K562 (cell line): ENCODE measurements around the gene CDC42EP3. TPM values are rescaled to one million over a fixed set of nuclear protein-coding genes. Genes with fewer than 3 reads are reported as not detected.

ENCODE experiments used
- BRF2 ChIP-seq: IDR thresholded peaks from 3 replicates; pipeline ENCODE4 v1.6.1; 2011; ENCODE audit warnings: borderline replicate concordance, mild to moderate bottlenecking; ENCODE audit not compliant: insufficient read length, insufficient read depth
- CBX5 ChIP-seq: IDR thresholded peaks from 2 replicates; pipeline ENCODE4 v1.6.1; 2014; ENCODE audit warnings: low read depth, borderline replicate concordance
- CHAMP1 ChIP-seq: fragments of 450-650 bp; IDR thresholded peaks from 2 replicates; pipeline ENCODE4 v1.6.1; 2016; ENCODE audit warnings: mild to moderate bottlenecking
- CTCF ChIP-seq, 3 experiments: IDR thresholded peaks in 2 of 3; conservative IDR thresholded peaks in 1 of 3; 2 replicates each; pipeline ENCODE4 v1.5.1; 2011 to 2012; ENCODE audit warnings: low read length in 3 of 3, mild to moderate bottlenecking in 3 of 3, control low read depth in 2 of 3, improper control_type of control experiment in 1 of 3, inconsistent platforms in 1 of 3, low read depth in 1 of 3, mixed read lengths in 1 of 3, moderate library complexity in 1 of 3; ENCODE audit not compliant: insufficient read depth in 2 of 3
- DNMT1 ChIP-seq: fragments of 450-650 bp; IDR thresholded peaks from 2 replicates; pipeline ENCODE4 v1.6.1; 2016; ENCODE audit warnings: antibody characterized with exemption, mild to moderate bottlenecking
- EP400 ChIP-seq: fragments of 450-650 bp; IDR thresholded peaks from 2 replicates; pipeline ENCODE4 v1.6.1; 2017; ENCODE audit warnings: antibody characterized with exemption, mild to moderate bottlenecking, moderate library complexity
- ESRRA ChIP-seq: fragments of 450-650 bp; IDR thresholded peaks from 2 replicates; pipeline ENCODE4 v1.6.1; 2014; ENCODE audit warnings: low read depth, mild to moderate bottlenecking, moderate library complexity, borderline replicate concordance
- FOXM1 ChIP-seq, 2 experiments: fragments of 450-650 bp in 1 of 2; sonication (generic) in 1 of 2; formaldehyde crosslinking in 1 of 2; IDR thresholded peaks; 2 replicates each; pipeline versions ENCODE4 v1.6.1 to v1.9.0; 2017 to 2022; ENCODE audit warnings: low read depth in 2 of 2, mild to moderate bottlenecking in 2 of 2, missing genetic modification reagents in 1 of 2, moderate library complexity in 1 of 2
- HDAC2 ChIP-seq: fragments of 450-650 bp; IDR thresholded peaks from 2 replicates; pipeline ENCODE4 v1.6.1; 2016; ENCODE audit warnings: mild to moderate bottlenecking
- KDM2B ChIP-seq: fragments of 250-450 bp; sonication (Bioruptor Pico); IDR thresholded peaks from 2 replicates; pipeline ENCODE4 v1.8.0; 2021; ENCODE audit warnings: mild to moderate bottlenecking, moderate library complexity
- KHSRP ChIP-seq: fragments of 450-650 bp; IDR thresholded peaks from 2 replicates; pipeline ENCODE4 v1.6.1; 2017
- LEF1 ChIP-seq: fragments of 450-650 bp; IDR thresholded peaks from 2 replicates; pipeline ENCODE4 v1.6.1; 2016; ENCODE audit warnings: mild to moderate bottlenecking
- MCM5 ChIP-seq: fragments of 450-650 bp; IDR thresholded peaks from 2 replicates; pipeline ENCODE4 v1.6.1; 2016; ENCODE audit warnings: low read depth
- NCOR1 ChIP-seq: fragments of 450-650 bp; IDR thresholded peaks from 2 replicates; pipeline ENCODE4 v1.6.1; 2016; ENCODE audit warnings: mild to moderate bottlenecking, moderate library complexity
- NFE2 ChIP-seq: IDR thresholded peaks from 2 replicates; pipeline ENCODE4 v1.6.1; 2014; ENCODE audit warnings: antibody characterized with exemption, low read depth
- SIX5 ChIP-seq, 2 experiments: IDR thresholded peaks; 2 replicates each; pipeline ENCODE4 v1.6.1; 2011; ENCODE audit warnings: low read length in 2 of 2, borderline replicate concordance in 1 of 2, low read depth in 1 of 2, mild to moderate bottlenecking in 1 of 2, moderate library complexity in 1 of 2; ENCODE audit not compliant: insufficient read depth in 1 of 2
- SREBF1 ChIP-seq: fragments of 150-350 bp; IDR thresholded peaks from 2 replicates; pipeline ENCODE4 v1.6.1; 2014; ENCODE audit warnings: antibody characterized with exemption, low read depth, low read length, borderline replicate concordance
- ZBTB34 ChIP-seq: fragments of 250-450 bp; sonication (Bioruptor Pico); IDR thresholded peaks from 2 replicates; pipeline ENCODE4 v1.8.0; 2021; ENCODE audit warnings: mild to moderate bottlenecking, moderate library complexity
- ZBTB5 ChIP-seq: fragments of 450-650 bp; IDR thresholded peaks from 2 replicates; pipeline ENCODE4 v1.6.1; 2017; ENCODE audit warnings: antibody characterized with exemption
- ZNF124 ChIP-seq: sonication (generic); formaldehyde crosslinking; IDR thresholded peaks from 2 replicates; pipeline ENCODE4 v1.8.1; 2022; ENCODE audit warnings: missing genetic modification reagents
- polyA plus RNA-seq, 8 experiments: library from polyadenylated mRNA; depleted of rRNA in 4 of 8; stranded (reverse) in 5 of 8; unstranded in 3 of 8; fragments of >200 nt; fragmentation: Nextera tagmentation in 2 of 8; fragmentation: Illumina TruSeq in 1 of 8; extraction: Ambion mirVana in 2 of 8; extraction: Trizol in 1 of 8; gene quantifications; 2 replicates each; pipeline versions ENCODE4 v1.2.1 to v1.2.3, GENCODE V29; 2011 to 2014; ENCODE audit warnings: inconsistent platforms in 1 of 8, missing spikeins in 1 of 8
- total RNA-seq, 7 experiments: library from RNA; depleted of rRNA in 6 of 7; stranded (reverse); fragments of >200 nt in 6 of 7; fragmentation: Illumina TruSeq in 2 of 7; extraction: Trizol in 2 of 7; gene quantifications; 2 replicates each; pipeline versions ENCODE4 v1.2.1 to v1.2.3, GENCODE V29; 2011 to 2021; ENCODE audit warnings: low replicate concordance in 1 of 7

Gene CDC42EP3
- total and polyA plus RNA-seq, 9 of the 15 experiments (the other 6 are each of a cell fraction or from before 2014, with no cell fraction given), result 0.72 to 6.4 (median 2.0) TPM

GRCh38 chr2:37718515-37719161 is 47.2 kb upstream of the CDC42EP3 start (continued):
- TF ChIP-seq LEF1, result peak; percentile 79; the same call in 1 of the 2 replicates
- TF ChIP-seq KDM2B, result no peak
- peak; percentile 46; the same call in 1 of the 2 replicates for TF ChIP-seq FOXM1 (IDR thresholded peaks at IDR 0.05; ENCODE audit: low read depth)
- TF ChIP-seq FOXM1 (CRISPR knock-in tag; IDR thresholded peaks at IDR 0.05; ENCODE audit: low read depth), result no peak
- TF ChIP-seq MCM5, result no peak
- no peak for TF ChIP-seq SIX5 (IDR thresholded peaks at IDR 0.05; ENCODE audit: borderline replicate concordance in 1 of 2, insufficient read depth in 1 of 2, low read depth in 1 of 2, low read length in 2 of 2)
- TF ChIP-seq BRF2, result no peak
- 0 out of 2 replicates have a peak, but pooled peaks have one; percentile 49 for TF ChIP-seq CHAMP1
- TF ChIP-seq HDAC2, result peak; percentile 34; the same call in 1 of the 2 replicates
- TF ChIP-seq ESRRA, result peak; percentile 66; the same call in 1 of the 2 replicates
- no peak for TF ChIP-seq CTCF (IDR thresholded peaks at IDR 0.05 in 2 of 3, conservative IDR thresholded peaks at IDR 0.05 in 1 of 3; ENCODE audit: insufficient read depth in 2 of 3, low read depth in 1 of 3, low read length in 3 of 3)
- TF ChIP-seq ZBTB5, result no peak
- TF ChIP-seq SREBF1, result no peak
- no peak for TF ChIP-seq KHSRP
- TF ChIP-seq DNMT1, result no peak
- TF ChIP-seq ZNF124 (CRISPR knock-in tag), result no peak
- TF ChIP-seq NFE2, result peak; percentile 48
- TF ChIP-seq NCOR1, result peak; percentile 72
- TF ChIP-seq EP400, result peak; percentile 26; the same call in 1 of the 2 replicates
- TF ChIP-seq ZBTB34 (CRISPR knock-in tag), result no peak
- TF ChIP-seq CBX5, result no peak
